ENCODE data around the gene ODAPH. TPM values are rescaled to one million over a fixed set of nuclear protein-coding genes. Genes with fewer than 3 reads are reported as not detected.

ODAPH gene
- total RNA-seq, 2 experiments from 2014 or later: not detected

- H3K36me3 Mint-ChIP-seq (ENCODE audit: low read depth): no peaks in the 10 kb centered on the region
- POLR2A ChIA-PET: interaction anchor here (0.6 kb wide), 1 partner anchor 295 kb away, joined by 3 read pairs; no protein-coding TSS in a partner anchor
Observed at GRCh38 chr4:75596061-75596460, 40.2 kb downstream of the ODAPH start.

GRCh38 chr4:75598390-75598789 lies 42.5 kb downstream of the ODAPH start:
- Mint-ChIP-seq H3K36me3 (ENCODE audit: low read depth) (no peaks in the 10 kb centered on the region), H3K4me3 (no peak overlapping the region), H3K4me1 (ENCODE audit: low read depth) (peaks cover 2% of the 10 kb centered on the region), H3K27me3 (no peaks in the 10 kb centered on the region), H3K27ac (no peak overlapping the region), H3K9me3 (no peaks in the 10 kb centered on the region)
- ChIA-PET POLR2A (no interaction called here), CTCF (no interaction called here)
- DNase-seq (no peak), ATAC-seq (peak; percentile 30)
- no peak for TF ChIP-seq CTCF (IDR thresholded peaks at IDR 0.05)
- intact Hi-C loops (cut with micrococcal nuclease): no loop called here

More at GRCh38 chr4:75596061-75596460, 40.2 kb downstream of the ODAPH start:
- intact Hi-C loops (cut with micrococcal nuclease): no loop called here
- Mint-ChIP-seq H3K9me3 (no peaks in the 10 kb centered on the region), H3K4me1 (ENCODE audit: low read depth) (peaks cover 2% of the 10 kb centered on the region), H3K27me3 (no peaks in the 10 kb centered on the region), H3K27ac (no peak overlapping the region), H3K4me3 (no peak overlapping the region)
- no peak for DNase-seq
- CTCF ChIA-PET: no interaction called here
- TF ChIP-seq CTCF (IDR thresholded peaks at IDR 0.05): no peak
- no peak for ATAC-seq

- intact Hi-C loops (cut with micrococcal nuclease): no loop called here
- ChIA-PET CTCF (no interaction called here), POLR2A (no interaction called here)
- Mint-ChIP-seq H3K27me3 (no peaks in the 10 kb centered on the region), H3K4me1 (ENCODE audit: low read depth) (peaks cover 2% of the 10 kb centered on the region), H3K9me3 (no peaks in the 10 kb centered on the region), H3K36me3 (ENCODE audit: low read depth) (no peaks in the 10 kb centered on the region), H3K27ac (no peak overlapping the region), H3K4me3 (no peak overlapping the region)
- no peak for TF ChIP-seq CTCF (IDR thresholded peaks at IDR 0.05)
- no peak for ATAC-seq
- no peak for DNase-seq
Observed at GRCh38 chr4:75599647-75600046, 43.8 kb downstream of the ODAPH start.

GRCh38 chr4:75605928-75606327 lies 50.1 kb downstream of the ODAPH start:
- Mint-ChIP-seq H3K27ac (no peak overlapping the region), H3K27me3 (no peaks in the 10 kb centered on the region), H3K4me3 (no peak overlapping the region), H3K9me3 (no peaks in the 10 kb centered on the region), H3K36me3 (ENCODE audit: low read depth) (no peaks in the 10 kb centered on the region), H3K4me1 (ENCODE audit: low read depth) (no peaks in the 10 kb centered on the region)
- intact Hi-C loops (cut with micrococcal nuclease): no loop called here
- ChIA-PET CTCF (no interaction called here), POLR2A (interaction anchor here (0.9 kb wide), 1 partner anchor 52 kb away, joined by 3 read pairs; no protein-coding TSS in a partner anchor)
- ATAC-seq: no peak
- no peak for TF ChIP-seq CTCF (IDR thresholded peaks at IDR 0.05)
- DNase-seq: no peak

- CTCF ChIA-PET: no interaction called here
- DNase-seq: no peak
Observed at GRCh38 chr4:75612306-75612705, 56.4 kb downstream of the ODAPH start.

More at GRCh38 chr4:75612306-75612705, 56.4 kb downstream of the ODAPH start:
- H3K27me3 Mint-ChIP-seq: no peaks in the 10 kb centered on the region
- intact Hi-C loops (cut with micrococcal nuclease): no loop called here
- ATAC-seq: no peak
- H3K36me3 Mint-ChIP-seq (ENCODE audit: low read depth): no peaks in the 10 kb centered on the region
- POLR2A ChIA-PET: no interaction called here
- no peak for TF ChIP-seq CTCF (IDR thresholded peaks at IDR 0.05)
- no peak overlapping the region for H3K4me3 Mint-ChIP-seq
- no peak overlapping the region for H3K27ac Mint-ChIP-seq
- H3K9me3 Mint-ChIP-seq: no peaks in the 10 kb centered on the region
- H3K4me1 Mint-ChIP-seq (ENCODE audit: low read depth): no peaks in the 10 kb centered on the region

Other genes starting within 250 kb of the ODAPH start
- 10 to 100 TPM; 33.1 to 33.3 TPM for gene RCHY1, start 41.7 kb upstream of the ODAPH start, total RNA-seq
- gene THAP6, start 41.6 kb upstream of the ODAPH start, total RNA-seq: 10 to 100 TPM; 16.6 to 19.1 TPM
- 1 to 10 TPM in 1 of 2 experiments, under 1 TPM in 1; 0.83 to 1.0 TPM for gene CDKL2, start 74.5 kb downstream of the ODAPH start, total RNA-seq
- gene G3BP2, start 117.3 kb downstream of the ODAPH start, total RNA-seq: 100 to 1,000 TPM; 185 to 197 TPM
- 10 to 100 TPM; 50.5 to 52.0 TPM for gene USO1, start 168.5 kb downstream of the ODAPH start, total RNA-seq